Cardiac fibroblast (primary cell): Measurements from ENCODE around the gene COL5A1.

ENCODE experiments used
- DNase-seq, 2 donors: peaks; one replicate each; pipeline versions ENCODE4 v3.0.0 to v3.0.0-alpha.2; 2010; ENCODE audit warnings: low read depth in 2 of 2
- H3K4me3 ChIP-seq, 2 donors: replicated peaks in 1 of 2; 1 replicate in 1 of 2; 2 replicates in 1 of 2; pipeline ENCODE4 v1.5.1; 2011; ENCODE audit warnings: low read depth in 2 of 2, low read length in 2 of 2, mild to moderate bottlenecking in 2 of 2, moderate library complexity in 1 of 2
- CTCF ChIP-seq: IDR thresholded peaks from one replicate; pipeline ENCODE4 v1.5.1; 2011; ENCODE audit warnings: low read depth, mild to moderate bottlenecking, low read length, inconsistent platforms

The COL5A1 gene

DNA sequence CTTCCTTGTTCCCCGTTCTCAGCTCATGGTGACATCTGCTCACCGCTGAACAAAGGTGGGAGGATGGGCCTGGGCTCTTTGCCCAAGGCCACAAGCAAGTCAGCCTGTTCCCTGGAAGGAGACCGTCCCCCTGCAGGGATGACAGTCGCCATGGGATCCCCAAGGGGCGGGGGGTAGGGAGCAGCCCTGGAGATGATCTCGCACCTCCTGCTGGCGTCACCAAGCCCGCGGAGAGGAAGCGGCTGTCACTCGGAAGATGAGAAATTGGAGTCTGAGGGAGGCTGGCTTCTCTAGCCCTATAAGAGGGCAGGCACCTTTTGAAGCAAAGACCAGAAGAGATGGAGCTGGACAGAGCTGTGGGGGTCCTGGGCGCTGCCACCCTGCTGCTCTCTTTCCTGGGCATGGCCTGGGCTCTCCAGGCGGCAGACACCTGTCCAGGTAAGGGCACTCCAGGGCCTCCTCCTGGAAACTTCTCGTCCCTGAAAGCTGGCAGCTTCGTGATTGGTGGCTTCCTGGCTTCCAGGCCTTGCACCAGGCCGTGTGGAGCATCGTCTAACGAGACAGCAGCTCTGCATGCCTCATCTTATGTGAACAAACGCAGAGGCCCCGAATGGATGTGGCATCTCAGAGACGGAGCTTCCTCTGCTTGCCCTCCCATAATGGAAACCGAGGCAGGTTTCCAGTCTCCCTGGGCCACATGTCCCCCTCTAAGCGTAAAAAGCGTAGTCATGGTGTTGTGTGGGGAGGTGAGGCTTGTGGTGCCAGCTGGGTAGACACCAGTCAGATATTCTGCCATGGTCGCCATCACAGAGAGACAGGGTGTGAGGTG, 239.1 kb downstream of the COL5A1 start, which contains the start of gene FCN2:
Gene FCN2 (plus strand): TSS at position 327 of the 829 bp plus-strand sequence. CDS start 12 bp downstream, at position 339.
- DNase-seq: no peak
- H3K4me3 ChIP-seq: no peak within 1 kb of the TSS
- TF ChIP-seq CTCF: no peak

- TF ChIP-seq CTCF: no peak
- DNase-seq: no peak
- H3K4me3 ChIP-seq: no peak overlapping the region
Observed at GRCh38 chr9:134881313-134881670, 239.7 kb downstream of the COL5A1 start.

GRCh38 chr9:134882204-134882785, 240.7 kb downstream of the COL5A1 start:
- H3K4me3 ChIP-seq: no peak overlapping the region
- no peak for DNase-seq
- TF ChIP-seq CTCF: no peak

GRCh38 chr9:134883040-134883782, 241.6 kb downstream of the COL5A1 start:
- no peak for DNase-seq
- TF ChIP-seq CTCF: no peak
- no peak overlapping the region for H3K4me3 ChIP-seq

DNA sequence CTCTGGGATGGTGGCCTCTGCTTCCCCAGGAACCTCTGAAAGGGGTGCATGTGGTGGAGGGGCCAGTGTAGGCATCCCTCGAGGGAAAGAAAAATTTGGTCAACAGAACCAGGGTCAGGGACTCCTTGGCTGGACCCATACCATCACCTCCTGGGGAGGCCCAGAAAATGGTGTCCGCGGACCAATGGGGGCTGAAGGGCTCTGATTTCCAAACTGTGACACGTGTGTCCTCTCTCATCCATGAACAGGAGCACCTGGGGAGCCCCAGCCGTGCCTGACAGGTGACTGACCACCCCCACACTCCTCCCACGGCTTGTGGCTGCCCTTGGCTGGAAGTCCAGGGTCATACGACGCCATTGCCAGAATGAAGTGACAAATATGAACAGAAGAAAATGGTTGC, 242.9 kb downstream of the COL5A1 start:
- no peak for DNase-seq
- TF ChIP-seq CTCF: no peak

DNA sequence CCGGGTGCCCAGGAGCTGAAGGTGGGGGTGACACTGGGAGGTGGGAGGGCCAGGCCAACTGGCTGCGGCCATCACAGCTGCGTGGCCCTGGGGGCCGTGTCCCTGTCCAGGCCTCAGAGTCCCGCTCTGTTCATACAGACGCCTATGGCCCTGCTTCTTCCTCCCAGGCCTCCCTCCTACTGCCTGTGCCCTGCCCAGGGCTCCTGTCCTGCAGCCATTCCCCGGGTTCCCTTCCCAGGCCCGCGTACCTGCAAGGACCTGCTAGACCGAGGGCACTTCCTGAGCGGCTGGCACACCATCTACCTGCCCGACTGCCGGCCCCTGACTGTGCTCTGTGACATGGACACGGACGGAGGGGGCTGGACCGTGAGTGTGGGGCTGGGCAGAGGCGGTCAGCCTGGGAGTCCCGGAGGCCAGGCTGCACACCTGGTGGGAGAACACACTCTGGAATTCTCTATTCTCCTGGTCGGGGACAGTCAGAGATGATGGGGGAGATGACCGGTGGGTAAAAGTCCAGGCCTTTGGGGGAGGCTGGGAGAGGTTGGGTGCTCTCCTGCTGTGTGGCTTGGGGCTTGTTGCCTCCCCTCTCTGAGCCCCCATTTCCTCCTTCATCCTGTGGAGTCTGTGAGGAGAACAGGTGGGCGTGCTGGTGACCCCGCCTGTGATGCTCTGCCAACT, 243.5 kb downstream of the COL5A1 start:
- TF ChIP-seq CTCF: no peak
- no peak overlapping the region for H3K4me3 ChIP-seq
- no peak for DNase-seq

More for the DNA sequence above, 242.9 kb downstream of the COL5A1 start:
- no peak overlapping the region for H3K4me3 ChIP-seq
